ENCODE data around the gene ISX. TPM values are rescaled to one million over a fixed set of nuclear protein-coding genes. Genes with fewer than 3 reads are reported as not detected.

Gene ISX
- total RNA-seq, 4 donors from 2014 or later = not detected

DNA sequence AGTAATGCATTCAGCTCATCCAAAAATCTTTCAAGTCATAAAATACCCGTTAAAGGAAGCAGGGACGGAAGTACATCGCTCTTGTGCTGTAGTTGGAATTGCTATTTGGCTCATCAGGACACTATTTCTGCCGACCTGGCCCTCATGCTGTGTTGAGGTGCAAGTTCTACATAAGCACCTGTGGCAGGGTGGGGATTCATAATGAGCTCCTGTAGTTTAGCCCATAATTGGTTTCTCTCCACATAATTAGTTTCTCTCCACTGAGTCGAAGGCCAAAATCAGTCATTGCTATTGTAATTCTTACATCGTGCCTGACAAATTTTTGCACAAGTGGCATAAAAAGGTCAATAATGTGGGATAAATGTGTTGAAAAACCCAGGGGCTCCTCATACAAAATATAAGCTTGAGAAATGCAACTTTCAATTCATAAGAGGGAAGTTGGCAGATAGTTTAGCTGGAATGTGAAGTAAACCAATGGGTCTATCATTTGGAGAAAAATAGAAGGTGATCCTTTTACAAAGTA is 14.9 kb upstream of the ISX start:
- Histone ChIP-seq H3K27me3 (peaks cover 0 to 49% (median 0%) of the 10 kb centered on the region in 4 donors), H3K27ac (no peak overlapping the region), H3K36me3 (no peaks in the 10 kb centered on the region), H3K4me1 (no peaks in the 10 kb centered on the region), H3K9me3 (peaks cover 0 to 4% (median 0%) of the 10 kb centered on the region in 3 donors), H3K4me3 (no peak overlapping the region)
- TF ChIP-seq POLR2A (IDR thresholded peaks at IDR 0.05) = no peak
- TF ChIP-seq, protein P1, sequence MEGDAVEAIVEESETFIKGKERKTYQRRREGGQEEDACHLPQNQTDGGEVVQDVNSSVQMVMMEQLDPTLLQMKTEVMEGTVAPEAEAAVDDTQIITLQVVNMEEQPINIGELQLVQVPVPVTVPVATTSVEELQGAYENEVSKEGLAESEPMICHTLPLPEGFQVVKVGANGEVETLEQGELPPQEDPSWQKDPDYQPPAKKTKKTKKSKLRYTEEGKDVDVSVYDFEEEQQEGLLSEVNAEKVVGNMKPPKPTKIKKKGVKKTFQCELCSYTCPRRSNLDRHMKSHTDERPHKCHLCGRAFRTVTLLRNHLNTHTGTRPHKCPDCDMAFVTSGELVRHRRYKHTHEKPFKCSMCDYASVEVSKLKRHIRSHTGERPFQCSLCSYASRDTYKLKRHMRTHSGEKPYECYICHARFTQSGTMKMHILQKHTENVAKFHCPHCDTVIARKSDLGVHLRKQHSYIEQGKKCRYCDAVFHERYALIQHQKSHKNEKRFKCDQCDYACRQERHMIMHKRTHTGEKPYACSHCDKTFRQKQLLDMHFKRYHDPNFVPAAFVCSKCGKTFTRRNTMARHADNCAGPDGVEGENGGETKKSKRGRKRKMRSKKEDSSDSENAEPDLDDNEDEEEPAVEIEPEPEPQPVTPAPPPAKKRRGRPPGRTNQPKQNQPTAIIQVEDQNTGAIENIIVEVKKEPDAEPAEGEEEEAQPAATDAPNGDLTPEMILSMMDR (IDR thresholded peaks at IDR 0.05) = no peak
- WGBS, 2 donors = 46 to 70% methylated on average over 6 of the region's 6 CpGs
- no peak for DNase-seq
- intact Hi-C loops (cut with DNase I) = no loop called here

- no peak for TF ChIP-seq POLR2A (IDR thresholded peaks at IDR 0.05)
- TF ChIP-seq, protein P1 (IDR thresholded peaks at IDR 0.05) = no peak
- intact Hi-C loops (cut with DNase I) = no loop called here
- no peak for DNase-seq
Measured at GRCh38 chr22:35051791-35052190, 14.2 kb upstream of the ISX start.

GRCh38 chr22:35053060-35053835 is 12.7 kb upstream of the ISX start:
- 54 to 57% methylated on average over 8 of the region's 8 CpGs for WGBS, 2 donors
- H3K4me1 ChIP-seq = no peaks in the 10 kb centered on the region
- DNase-seq = no peak
- H3K9me3 ChIP-seq = no peaks in the 10 kb centered on the region
- no peak overlapping the region for H3K27ac ChIP-seq
- peaks cover 0 to 43% (median 0%) of the 10 kb centered on the region in 4 donors for H3K27me3 ChIP-seq
- no peaks in the 10 kb centered on the region for H3K36me3 ChIP-seq
- intact Hi-C loops (cut with DNase I) = no loop called here
- H3K4me3 ChIP-seq = no peak overlapping the region
- TF ChIP-seq, protein P1 (IDR thresholded peaks at IDR 0.05) = no peak
- TF ChIP-seq POLR2A (IDR thresholded peaks at IDR 0.05) = no peak

More at GRCh38 chr22:35051791-35052190, 14.2 kb upstream of the ISX start:
- Histone ChIP-seq H3K27me3 (peaks cover 0 to 47% (median 0%) of the 10 kb centered on the region in 4 donors), H3K36me3 (no peaks in the 10 kb centered on the region), H3K9me3 (peaks cover 0 to 1% (median 0%) of the 10 kb centered on the region in 3 donors), H3K27ac (no peak overlapping the region), H3K4me3 (no peak overlapping the region), H3K4me1 (no peaks in the 10 kb centered on the region)

GRCh38 chr22:35054064-35054463 is 11.9 kb upstream of the ISX start:
- intact Hi-C loops (cut with DNase I) = no loop called here
- Histone ChIP-seq H3K9me3 (no peaks in the 10 kb centered on the region), H3K27me3 (peaks cover 0 to 34% (median 0%) of the 10 kb centered on the region in 4 donors), H3K4me3 (no peak overlapping the region), H3K27ac (no peak overlapping the region), H3K36me3 (no peaks in the 10 kb centered on the region), H3K4me1 (no peaks in the 10 kb centered on the region)
- WGBS, 2 donors = 70 to 73% methylated on average over 3 of the region's 3 CpGs
- TF ChIP-seq, protein P1 (IDR thresholded peaks at IDR 0.05) = no peak
- TF ChIP-seq POLR2A (IDR thresholded peaks at IDR 0.05) = no peak
- no peak for DNase-seq

DNA sequence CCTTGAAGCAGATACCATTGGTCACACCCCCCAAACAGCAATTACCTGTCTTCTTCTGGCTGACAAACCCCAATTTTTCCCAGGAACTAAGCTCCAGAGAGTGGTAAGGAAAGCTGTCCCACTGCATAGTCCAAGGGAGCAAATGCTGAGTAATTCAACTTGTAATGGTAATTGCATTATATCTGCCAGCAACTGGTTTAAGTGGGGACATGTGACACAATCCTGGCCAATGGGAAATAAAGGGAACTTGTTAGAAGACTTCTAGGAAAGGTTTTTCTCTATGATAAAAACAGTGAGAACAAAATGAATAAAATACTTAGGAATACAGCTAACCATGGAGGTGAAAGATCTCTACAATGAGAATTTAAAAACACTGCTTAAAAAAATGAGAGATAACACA is 9.5 kb upstream of the ISX start:
- Histone ChIP-seq H3K36me3 (no peaks in the 10 kb centered on the region), H3K27me3 (peaks cover 0 to 30% (median 0%) of the 10 kb centered on the region in 4 donors), H3K9me3 (no peaks in the 10 kb centered on the region), H3K4me1 (no peaks in the 10 kb centered on the region), H3K27ac (no peak overlapping the region), H3K4me3 (no peak overlapping the region)
- no peak for DNase-seq
- intact Hi-C loops (cut with DNase I) = no loop called here
- TF ChIP-seq, protein P1 (IDR thresholded peaks at IDR 0.05) = no peak
- no peak for TF ChIP-seq POLR2A (IDR thresholded peaks at IDR 0.05)
